Measurements from ENCODE around the gene ARHGEF25. TPM values are rescaled to one million over a fixed set of nuclear protein-coding genes. Genes with fewer than 3 reads are reported as not detected.

Gene ARHGEF25
- total and polyA plus RNA-seq, 2 of the 4 experiments (the other 2 are of a cell fraction), result 6.3 to 17.9 TPM

DNA sequence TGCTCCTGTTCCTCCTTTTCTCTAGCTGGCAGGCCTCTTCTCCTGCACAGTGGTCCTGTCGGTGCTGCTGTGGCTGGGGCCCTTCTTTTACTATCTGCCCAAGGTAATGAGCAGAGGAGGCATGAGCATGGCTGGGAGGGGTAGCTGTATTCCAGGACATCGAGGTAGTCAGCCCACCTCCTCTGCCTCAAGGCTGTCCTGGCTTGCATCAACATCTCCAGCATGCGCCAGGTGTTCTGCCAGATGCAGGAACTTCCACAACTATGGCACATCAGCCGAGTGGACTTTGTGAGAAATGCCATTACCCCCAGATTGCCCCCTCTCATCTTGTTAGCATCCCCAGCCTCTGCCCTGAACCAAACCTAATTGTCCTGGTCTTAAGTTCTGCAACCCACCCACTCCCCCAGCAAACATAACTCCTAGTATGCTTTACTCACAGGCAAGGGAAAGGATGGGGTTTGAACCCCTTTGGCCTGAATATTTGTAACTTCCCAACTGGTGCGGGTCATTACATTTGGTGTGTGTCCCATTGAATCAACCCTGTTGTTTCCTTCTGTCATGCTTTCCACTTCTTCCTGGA is 12.7 kb downstream of the ARHGEF25 start:
- no peaks in the 10 kb centered on the region for H3K9me3 ChIP-seq (ENCODE audit: control insufficient read depth, insufficient read depth, low read length)
- H3K36me3 ChIP-seq (ENCODE audit: control insufficient read depth, insufficient read depth, low read length), result peaks cover 3% of the 10 kb centered on the region; the same call in 1 of the 2 replicates
- TF ChIP-seq SMC3 (IDR thresholded peaks at IDR 0.05; ENCODE audit: low read depth, low read length), result no peak
- TF ChIP-seq POLR2A (IDR thresholded peaks at IDR 0.05; ENCODE audit: low read depth, low read length), result no peak
- TF ChIP-seq CHD1 (IDR thresholded peaks at IDR 0.05; ENCODE audit: low read depth, low read length), result no peak
- TF ChIP-seq, protein P1, sequence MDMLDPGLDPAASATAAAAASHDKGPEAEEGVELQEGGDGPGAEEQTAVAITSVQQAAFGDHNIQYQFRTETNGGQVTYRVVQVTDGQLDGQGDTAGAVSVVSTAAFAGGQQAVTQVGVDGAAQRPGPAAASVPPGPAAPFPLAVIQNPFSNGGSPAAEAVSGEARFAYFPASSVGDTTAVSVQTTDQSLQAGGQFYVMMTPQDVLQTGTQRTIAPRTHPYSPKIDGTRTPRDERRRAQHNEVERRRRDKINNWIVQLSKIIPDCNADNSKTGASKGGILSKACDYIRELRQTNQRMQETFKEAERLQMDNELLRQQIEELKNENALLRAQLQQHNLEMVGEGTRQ (IDR thresholded peaks at IDR 0.05; ENCODE audit: low read depth, low read length), result no peak
- TF ChIP-seq RCOR1 (IDR thresholded peaks at IDR 0.05; ENCODE audit: insufficient replicate concordance, low read length), result no peak
- TF ChIP-seq CEBPB (IDR thresholded peaks at IDR 0.05; ENCODE audit: low read depth, low read length), result no peak
- TF ChIP-seq, protein P2, sequence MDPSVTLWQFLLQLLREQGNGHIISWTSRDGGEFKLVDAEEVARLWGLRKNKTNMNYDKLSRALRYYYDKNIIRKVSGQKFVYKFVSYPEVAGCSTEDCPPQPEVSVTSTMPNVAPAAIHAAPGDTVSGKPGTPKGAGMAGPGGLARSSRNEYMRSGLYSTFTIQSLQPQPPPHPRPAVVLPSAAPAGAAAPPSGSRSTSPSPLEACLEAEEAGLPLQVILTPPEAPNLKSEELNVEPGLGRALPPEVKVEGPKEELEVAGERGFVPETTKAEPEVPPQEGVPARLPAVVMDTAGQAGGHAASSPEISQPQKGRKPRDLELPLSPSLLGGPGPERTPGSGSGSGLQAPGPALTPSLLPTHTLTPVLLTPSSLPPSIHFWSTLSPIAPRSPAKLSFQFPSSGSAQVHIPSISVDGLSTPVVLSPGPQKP (IDR thresholded peaks at IDR 0.05; ENCODE audit: borderline replicate concordance, low read depth, low read length), result no peak
- no peak for TF ChIP-seq MAZ (IDR thresholded peaks at IDR 0.05; ENCODE audit: borderline replicate concordance, low read depth, low read length)
- TF ChIP-seq MAFK (IDR thresholded peaks at IDR 0.05; ENCODE audit: low read depth, low read length), result no peak
- TF ChIP-seq BHLHE40 (IDR thresholded peaks at IDR 0.05; ENCODE audit: low read depth, low read length), result no peak
- TF ChIP-seq FOS (IDR thresholded peaks at IDR 0.05; ENCODE audit: low read depth, low read length), result no peak
- no peak for TF ChIP-seq RFX5 (IDR thresholded peaks at IDR 0.05; ENCODE audit: low read depth, low read length)
- H4K8ac ChIP-seq (ENCODE audit: low read depth in 2 of 2, low read length in 2 of 2), result no peak overlapping the region
- DNase-seq (no peak), ATAC-seq (ENCODE audit: low read depth) (no peak)
- H4K91ac ChIP-seq (ENCODE audit: insufficient read depth, low read depth, low read length), result no peak overlapping the region
- no peak overlapping the region for H3K27ac ChIP-seq (ENCODE audit: insufficient read depth, low read length)
- peaks cover 4% of the 10 kb centered on the region; the same call in 1 of the 2 replicates for H3K9me1 ChIP-seq (ENCODE audit: insufficient read depth, low read length)
- WGBS, 2 experiments (ENCODE audit: extremely low coverage in 2 of 2, insufficient read length in 1 of 2), result 90% methylated on average over 2 of the region's 5 CpGs; no CpG with 5 or more reads in 1 of the 2 experiments
- H2BK15ac ChIP-seq (ENCODE audit: low read depth, low read length), result no peak overlapping the region
- H3K27me3 ChIP-seq (ENCODE audit: control insufficient read depth, insufficient read depth, low read length), result peaks cover 76% of the 10 kb centered on the region
- no TSS peak for BruUV-seq (replicated peaks)
- H3K23ac ChIP-seq (ENCODE audit: low read depth, low read length), result no peak overlapping the region
- dilution Hi-C loops (cut with HindIII; ENCODE audit: low sequenced_read_pairs, unreplicated experiment) (no loop called here), in situ Hi-C loops (cut with MboI; ENCODE audit: low sequenced_read_pairs) (loop anchor here (5.0 kb wide), 1 partner anchor 42 kb away; no protein-coding TSS in a partner anchor), intact Hi-C loops (cut with micrococcal nuclease) (loop anchor here (5.0 kb wide), 1 partner anchor 162 kb away; no protein-coding TSS in a partner anchor)
- no peak overlapping the region for H3K9ac ChIP-seq (ENCODE audit: low read depth, low read length)
- H3K4me1 ChIP-seq (ENCODE audit: control insufficient read depth, insufficient read depth, low read length), result no peaks in the 10 kb centered on the region; the same call in 1 of the 2 replicates
- H3K4ac ChIP-seq (ENCODE audit: low read depth, low read length), result no peak overlapping the region
- H2BK5ac ChIP-seq (ENCODE audit: low read depth, low read length, poor library complexity, severe bottlenecking), result no peak overlapping the region
- no peak overlapping the region for H2BK120ac ChIP-seq (ENCODE audit: low read depth, low read length)
- H2AK5ac ChIP-seq (ENCODE audit: low read depth, low read length), result no peak overlapping the region
- no peak overlapping the region for H3K18ac ChIP-seq (ENCODE audit: low read depth, low read length)
- H3K14ac ChIP-seq (replicated peaks; ENCODE audit: low read depth, low read length), result no peak overlapping the region
- CTCF ChIA-PET, result interaction anchor here (0.5 to 0.6 kb wide), 2 partner anchors 11 to 983 kb away, joined by 4 read pairs; no protein-coding TSS in a partner anchor
- no peaks in the 10 kb centered on the region for H3K79me1 ChIP-seq (ENCODE audit: low read depth in 1 of 2, low read length in 2 of 2)
- H2AFZ ChIP-seq (replicated peaks; ENCODE audit: low read length, poor library complexity), result no peak overlapping the region
- H3K56ac ChIP-seq (ENCODE audit: extremely low read depth, insufficient read depth, low read length), result no peak overlapping the region
- POLR2A ChIA-PET (ENCODE audit: unreplicated experiment), result no interaction called here
- no peak overlapping the region for H3K4me3 ChIP-seq (ENCODE audit: insufficient read depth, low read depth, low read length)
- H4K20me1 ChIP-seq (ENCODE audit: insufficient read depth, low read length), result peaks cover 4% of the 10 kb centered on the region; the same call in 1 of the 2 replicates
- no peak overlapping the region for H2AK9ac ChIP-seq (replicated peaks; ENCODE audit: low read depth, low read length, poor library complexity)
- no peak overlapping the region for H3K4me2 ChIP-seq (ENCODE audit: low read depth, low read length)
- H2BK20ac ChIP-seq (ENCODE audit: low read depth, low read length), result no peak overlapping the region
- H4K5ac ChIP-seq (ENCODE audit: low read depth, low read length), result no peak overlapping the region

Measured in IMR-90 (cell line).